Activated CD4-positive, CD25-positive, alpha-beta regulatory T cell treated with anti-CD3 and anti-CD28 coated beads, Interleukin-2, amount 50 U/mL, for 16 hours (primary cell): ENCODE results near the gene RAB11FIP3.

ENCODE experiments used
- DNase-seq: peaks from one replicate; pipeline ENCODE4 v3.0.0-alpha.2; 2020; ENCODE audit warnings: low read depth, low spot score

RAB11FIP3 gene

GRCh38 chr16:530111-530817 is 104.8 kb downstream of the RAB11FIP3 start:
- DNase-seq: no peak

- no peak for DNase-seq
Measured at GRCh38 chr16:531494-532125, 106.2 kb downstream of the RAB11FIP3 start.

DNA sequence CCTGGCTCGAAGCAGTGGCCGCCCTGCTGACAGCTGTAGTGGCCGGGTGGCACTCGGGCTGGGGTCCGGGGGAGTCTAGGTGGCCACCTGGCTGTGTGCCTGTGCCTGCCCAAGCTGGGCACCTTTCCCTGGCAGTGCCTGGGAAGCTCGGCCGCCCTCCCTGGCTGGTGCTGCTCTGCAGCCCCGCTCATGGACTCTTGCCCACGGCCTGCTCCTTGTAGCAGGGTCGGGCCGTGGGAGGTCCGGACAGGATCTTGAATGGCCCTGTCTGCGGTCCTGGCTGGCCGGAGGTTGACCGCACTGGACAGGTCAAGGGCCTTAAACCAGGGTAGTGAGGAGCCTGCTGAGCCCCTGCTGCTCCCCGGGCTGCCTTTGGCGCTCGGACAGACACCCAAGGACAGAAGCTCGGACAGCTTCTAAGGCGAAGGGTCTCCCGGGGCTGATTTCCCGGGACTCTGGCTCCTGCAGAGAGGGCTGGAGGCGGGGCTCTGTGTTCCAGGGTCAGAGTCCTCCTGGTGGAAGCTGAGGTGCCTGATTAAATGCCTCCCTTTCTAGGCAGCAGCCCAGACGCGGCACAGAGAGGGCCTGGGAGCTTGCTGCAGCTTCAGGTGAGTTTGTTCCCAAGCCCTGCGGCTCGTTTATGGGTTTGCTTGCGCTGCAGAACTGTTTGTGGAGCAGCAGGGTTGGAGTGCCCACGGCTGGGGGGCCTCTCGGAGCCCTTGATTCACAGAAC is 108.1 kb downstream of the RAB11FIP3 start:
- DNase-seq: no peak

DNA sequence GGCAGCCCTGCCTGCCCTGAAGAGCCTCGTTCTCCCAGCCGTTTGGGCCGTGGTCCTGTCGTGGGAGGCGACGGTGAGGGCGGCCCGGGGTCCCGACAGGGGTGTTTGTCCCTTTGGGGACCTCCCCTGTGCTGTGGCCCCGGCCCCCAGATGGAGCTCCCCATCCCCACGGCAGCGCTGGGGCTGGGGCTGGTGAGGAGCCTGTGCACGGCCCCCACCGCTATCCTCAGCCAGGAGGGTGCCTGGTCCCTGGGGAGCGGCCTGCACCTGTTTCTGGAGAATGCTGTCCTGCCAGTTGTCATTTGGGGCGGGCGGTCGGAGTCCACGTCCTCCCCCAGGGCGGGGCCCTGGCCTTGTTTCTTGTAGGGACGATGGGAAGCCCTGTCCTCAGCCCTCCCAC is 108.7 kb downstream of the RAB11FIP3 start:
- no peak for DNase-seq

GRCh38 chr16:534856-535445 is 109.5 kb downstream of the RAB11FIP3 start:
- no peak for DNase-seq

GRCh38 chr16:535446-536405 is 110.3 kb downstream of the RAB11FIP3 start:
- DNase-seq: no peak

DNA sequence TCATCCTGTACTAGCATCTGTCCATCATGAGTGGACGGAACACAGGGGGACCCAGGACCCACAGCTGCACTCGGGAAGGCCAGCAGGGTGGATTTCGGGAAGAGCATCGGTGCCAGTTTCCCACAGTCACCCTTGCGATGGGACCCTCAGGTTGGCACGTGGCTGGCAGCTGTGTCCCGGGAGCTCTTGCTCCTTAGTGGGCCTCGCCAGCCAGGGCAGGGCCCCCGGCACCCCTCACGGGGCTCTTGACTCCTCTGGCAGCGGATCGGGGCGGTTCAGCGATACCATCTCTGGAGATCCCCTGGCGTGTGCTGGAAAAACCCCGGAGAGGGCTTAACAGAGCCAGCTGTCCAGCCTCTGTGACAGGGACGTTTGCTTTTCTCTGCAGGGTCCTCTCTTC is 111.3 kb downstream of the RAB11FIP3 start:
- DNase-seq: no peak

- no peak for DNase-seq
Measured at GRCh38 chr16:537415-538335, 112.2 kb downstream of the RAB11FIP3 start.

GRCh38 chr16:539901-540530 is 114.6 kb downstream of the RAB11FIP3 start:
- DNase-seq: no peak

DNA sequence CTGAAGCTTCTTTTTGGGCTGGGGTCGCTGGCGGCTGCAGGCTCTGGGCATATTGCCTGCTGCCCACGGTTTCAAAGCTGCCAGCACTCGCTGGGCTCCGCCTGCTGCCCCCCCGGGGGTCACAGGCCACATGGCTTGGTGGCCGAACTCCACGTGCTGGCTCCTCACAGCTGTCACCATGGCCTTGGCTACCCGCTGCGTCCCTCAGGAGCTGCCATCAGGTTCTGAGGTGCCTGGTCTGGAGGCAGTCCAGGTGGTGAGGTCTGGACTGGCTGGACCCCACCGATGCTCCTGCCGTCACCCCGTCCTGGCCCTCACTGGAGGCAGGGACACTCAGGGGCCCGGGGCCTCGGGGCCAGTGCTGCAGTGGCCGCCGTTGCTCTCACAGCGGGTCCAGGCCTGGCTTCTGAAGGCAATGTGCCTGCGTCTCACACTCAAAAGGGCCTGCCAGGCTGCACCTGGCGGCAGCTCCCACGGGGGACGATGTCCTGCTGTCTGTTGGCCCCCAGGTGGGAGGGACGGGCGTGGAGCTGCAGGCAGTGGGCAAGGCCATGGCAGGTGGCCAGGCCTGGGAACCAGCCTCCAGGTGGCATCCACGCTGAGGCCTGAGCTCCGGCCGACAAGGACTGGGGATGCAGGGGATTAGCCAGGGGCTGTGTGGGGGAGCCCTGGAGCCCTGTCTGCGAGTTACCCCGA is 115.3 kb downstream of the RAB11FIP3 start:
- no peak for DNase-seq

DNA sequence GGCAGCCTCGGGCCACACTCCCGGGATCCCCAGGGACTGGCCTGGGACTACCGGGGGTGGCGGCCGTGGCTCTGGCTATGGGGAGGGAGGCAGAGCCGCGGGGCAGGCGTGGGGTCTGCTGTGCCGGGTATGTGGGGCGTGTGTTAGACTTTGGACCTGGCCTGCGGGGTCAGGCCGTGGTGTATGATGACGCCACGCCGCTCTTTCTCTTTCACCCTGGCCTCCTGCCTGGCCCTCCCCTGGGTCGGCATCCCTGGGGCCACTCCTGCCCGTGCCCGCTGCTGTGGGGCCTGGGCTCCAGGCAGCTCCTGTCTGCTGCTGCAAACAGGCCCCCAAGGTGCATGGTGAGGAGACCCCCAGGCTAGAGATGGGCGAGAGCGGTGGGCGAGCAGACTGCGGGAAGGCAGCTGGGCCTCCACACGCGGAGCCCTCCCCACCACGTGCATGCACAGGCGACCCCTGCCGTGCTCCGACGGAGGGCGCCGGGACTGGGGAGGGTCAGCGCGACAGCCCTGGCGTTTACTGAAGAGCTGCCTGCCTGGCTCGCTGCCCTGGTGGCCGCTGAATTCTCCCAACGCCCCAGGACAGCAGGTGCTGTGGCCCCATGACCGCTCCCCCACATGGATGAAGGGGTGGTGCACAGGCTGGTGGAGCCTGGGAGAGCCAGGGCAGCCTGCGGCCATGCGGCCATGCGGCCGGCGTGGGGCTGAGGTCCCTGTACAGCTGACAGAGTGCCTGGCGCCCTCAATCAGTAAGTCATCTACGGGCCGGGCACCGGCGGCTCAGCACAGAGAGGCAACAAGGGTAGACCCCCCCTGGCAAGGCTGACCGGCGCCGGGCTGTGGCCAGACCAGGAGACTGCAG is 118.1 kb downstream of the RAB11FIP3 start:
- no peak for DNase-seq

- no peak for DNase-seq
Measured at GRCh38 chr16:544517-544916, 119.1 kb downstream of the RAB11FIP3 start.

DNA sequence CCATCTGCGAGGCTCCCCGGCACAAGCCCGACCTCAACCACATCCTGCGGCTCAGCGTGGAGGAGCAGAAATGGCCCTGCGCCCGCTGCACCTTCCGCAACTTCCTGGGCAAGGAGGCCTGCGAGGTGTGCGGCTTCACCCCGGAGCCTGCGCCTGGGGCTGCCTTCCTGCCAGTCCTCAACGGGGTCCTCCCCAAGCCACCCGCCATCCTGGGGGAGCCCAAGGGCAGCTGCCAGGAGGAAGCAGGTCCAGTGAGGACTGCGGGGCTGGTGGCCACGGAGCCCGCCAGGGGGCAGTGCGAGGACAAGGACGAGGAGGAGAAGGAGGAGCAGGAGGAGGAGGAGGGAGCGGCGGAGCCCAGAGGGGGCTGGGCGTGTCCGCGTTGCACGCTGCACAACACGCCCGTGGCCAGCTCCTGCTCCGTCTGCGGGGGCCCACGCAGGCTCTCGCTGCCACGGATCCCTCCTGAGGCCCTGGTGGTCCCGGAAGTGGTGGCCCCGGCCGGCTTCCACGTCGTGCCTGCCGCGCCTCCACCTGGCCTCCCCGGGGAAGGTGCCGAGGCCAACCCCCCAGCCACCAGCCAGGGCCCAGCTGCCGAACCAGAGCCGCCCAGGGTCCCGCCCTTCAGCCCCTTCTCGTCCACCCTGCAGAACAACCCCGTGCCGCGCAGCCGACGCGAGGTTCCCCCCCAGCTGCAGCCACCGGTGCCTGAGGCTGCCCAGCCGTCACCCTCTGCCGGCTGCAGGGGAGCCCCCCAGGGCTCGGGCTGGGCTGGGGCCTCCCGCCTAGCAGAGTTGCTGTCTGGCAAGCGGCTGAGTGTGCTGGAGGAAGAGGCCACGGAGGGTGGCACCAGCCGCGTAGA is 121.7 kb downstream of the RAB11FIP3 start:
- DNase-seq: no peak

DNA sequence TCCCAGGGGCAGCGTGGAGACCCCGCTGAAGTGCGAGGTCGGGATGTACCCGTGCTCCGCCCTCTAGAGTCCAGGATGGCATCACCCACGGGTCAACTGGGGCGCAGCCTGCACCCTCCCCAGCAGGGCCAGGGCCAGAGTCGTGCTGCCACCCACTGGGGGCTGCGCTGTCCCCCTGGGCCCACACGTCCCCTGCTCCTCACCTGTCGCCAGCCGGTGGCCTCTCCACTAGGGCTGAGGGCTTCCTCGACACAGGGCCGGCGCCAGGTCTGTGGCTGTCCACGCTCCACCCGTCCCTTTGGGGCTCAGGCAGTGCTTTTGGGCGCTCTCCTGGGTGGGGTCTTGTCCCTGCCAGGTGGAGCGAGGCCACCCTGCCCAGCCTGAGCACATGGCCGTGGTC is 123.1 kb downstream of the RAB11FIP3 start:
- DNase-seq: no peak

- DNase-seq: no peak
Measured at GRCh38 chr16:549544-550263, 124.3 kb downstream of the RAB11FIP3 start.

DNA sequence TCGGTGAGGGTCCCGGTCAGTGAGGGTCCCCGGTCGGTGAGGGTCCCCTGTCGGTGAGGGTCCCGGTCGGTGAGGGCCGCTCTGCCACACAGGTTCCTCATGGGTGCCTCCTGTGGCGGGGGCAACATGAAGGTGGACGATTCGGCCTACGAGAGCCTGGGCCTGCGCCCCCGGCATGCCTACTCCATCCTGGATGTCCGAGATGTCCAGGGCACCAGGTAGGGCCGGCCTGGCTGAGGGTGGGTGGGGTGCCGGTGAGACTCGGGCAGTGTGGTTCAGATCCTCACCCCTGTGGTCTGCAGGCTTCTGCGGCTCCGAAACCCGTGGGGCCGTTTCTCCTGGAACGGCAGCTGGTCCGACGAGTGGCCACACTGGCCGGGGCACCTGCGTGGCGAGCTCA is 125.8 kb downstream of the RAB11FIP3 start:
- DNase-seq: no peak
